Kidney glomerular epithelial cell (primary cell): ENCODE data around the gene KRTAP10-2.

ENCODE experiments used
- DNase-seq: peaks from one replicate; lab custom pipeline; 2025; lab: John Stamatoyannopoulos, UW

Gene KRTAP10-2

DNA sequence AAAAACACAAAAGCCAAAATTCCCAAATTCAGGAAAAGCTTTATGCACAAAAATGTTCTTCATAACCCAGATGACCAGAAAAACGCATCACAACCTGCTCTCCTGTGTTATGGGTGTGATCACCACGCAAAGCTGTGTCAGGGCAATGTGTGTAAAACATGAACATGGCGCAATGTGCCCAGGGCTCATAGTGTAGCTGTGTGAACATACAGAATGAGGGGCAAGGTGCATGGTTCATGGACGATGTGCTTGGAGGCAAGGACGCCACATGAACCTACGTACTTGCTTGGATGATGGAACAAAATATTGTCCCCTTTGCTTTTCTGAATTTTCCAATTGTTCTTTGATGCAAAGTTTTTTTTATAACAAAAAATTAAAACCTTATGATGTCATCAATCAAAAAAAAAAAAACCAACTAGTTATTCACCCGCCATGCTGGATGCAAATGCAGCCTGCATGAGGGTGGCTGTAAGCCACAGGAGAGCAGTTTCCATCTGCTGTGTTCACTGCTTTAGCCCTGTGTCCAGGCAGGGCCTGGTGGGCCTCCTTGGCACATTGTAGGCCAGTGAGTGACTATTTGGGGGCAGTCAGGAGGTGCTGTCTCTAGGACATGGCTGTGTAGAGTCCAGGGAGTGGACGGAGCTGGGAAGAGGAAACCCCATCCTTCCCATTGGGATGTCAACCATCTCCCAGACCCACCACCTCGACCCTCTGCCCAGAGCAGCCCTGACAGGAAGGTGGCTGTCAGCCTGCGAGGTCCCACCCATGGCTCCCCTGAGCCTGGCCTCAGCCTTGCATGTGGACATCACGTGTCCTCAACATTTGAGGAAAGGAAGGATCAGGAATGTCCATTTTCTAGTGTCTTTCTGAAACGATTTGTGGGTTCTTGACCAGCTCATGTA lies 25.0 kb downstream of the KRTAP10-2 start:
- no peak for DNase-seq

DNA sequence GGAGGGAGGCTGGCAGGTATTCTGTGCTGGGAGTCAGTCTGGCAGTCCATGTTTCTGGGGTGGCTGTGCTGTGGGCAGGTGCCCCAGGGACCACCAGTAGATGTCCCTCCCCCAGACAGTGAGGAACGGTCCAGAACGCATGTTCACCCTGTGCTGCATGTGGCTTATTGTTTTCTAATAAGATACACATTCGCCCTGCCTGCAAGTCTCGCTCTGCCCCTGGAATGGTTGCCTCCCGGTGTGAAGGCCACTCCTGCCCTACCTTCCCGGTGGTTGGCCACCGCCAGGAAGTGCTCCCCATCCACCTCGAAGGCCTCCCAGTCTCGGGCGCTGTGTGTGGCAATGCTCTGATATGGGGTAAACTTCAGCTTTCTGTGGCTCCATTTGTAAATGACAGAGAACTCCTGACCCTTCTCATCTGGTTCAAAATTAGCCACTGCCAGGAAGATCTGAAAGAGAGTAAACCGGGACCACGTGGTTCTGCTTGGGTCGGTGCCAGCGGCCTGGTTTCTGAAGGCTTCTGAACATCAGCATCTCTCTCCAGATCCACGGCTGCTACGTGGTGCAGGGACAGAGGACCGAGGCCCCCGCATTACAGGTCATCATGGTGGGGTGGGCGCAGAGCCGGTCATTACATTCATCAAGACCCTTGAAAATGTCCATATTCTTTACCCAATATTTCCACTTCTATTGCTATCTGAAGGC lies 25.8 kb downstream of the KRTAP10-2 start:
- DNase-seq = no peak

DNA sequence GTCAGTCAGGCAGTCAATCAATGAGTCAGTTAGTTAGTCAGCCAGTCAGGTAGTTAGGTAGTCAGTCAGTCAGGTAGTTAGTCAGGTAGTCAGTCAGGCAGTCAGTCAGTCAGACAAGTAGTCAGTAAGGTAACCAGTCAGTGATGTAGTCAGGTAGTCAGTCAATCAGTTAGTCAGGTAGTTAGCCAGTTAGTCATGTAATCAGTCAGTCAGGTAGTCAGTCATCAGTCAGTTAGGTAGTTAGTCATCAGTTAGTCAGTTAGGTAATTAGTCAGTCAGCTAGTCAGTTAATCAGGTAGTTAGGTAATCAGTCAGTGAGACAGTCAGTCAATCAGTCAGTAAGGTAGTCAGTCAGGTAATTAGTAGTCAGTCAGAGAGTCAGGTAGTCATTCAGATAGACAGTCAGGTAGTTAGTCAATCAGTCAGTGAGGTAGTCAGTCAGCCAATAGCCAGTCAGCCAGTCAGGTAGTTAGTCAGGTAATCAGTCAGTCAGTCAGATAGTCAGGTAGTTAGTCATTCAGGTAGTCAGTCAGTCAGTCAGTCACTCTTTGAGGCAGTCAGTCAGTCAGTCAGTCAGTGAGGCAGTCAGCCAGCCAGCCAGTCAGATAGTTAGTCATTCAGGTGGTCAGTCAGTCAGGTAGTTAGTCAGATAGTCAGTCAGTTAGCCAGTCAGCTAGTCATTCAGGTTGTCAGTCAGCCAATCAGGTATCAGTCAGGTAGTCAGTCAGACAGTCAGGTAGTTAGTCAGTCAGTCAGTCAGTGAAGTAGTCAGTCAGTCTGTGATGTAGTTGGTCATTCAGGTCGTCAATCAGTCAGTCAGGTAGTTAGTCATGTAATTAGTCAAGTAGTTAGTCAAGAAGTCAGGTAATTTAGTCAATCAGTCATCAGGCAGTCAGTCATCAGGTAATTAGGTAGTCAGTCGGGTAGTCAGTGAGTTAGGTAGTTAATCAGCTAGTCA lies 26.6 kb downstream of the KRTAP10-2 start:
- no peak for DNase-seq

DNA sequence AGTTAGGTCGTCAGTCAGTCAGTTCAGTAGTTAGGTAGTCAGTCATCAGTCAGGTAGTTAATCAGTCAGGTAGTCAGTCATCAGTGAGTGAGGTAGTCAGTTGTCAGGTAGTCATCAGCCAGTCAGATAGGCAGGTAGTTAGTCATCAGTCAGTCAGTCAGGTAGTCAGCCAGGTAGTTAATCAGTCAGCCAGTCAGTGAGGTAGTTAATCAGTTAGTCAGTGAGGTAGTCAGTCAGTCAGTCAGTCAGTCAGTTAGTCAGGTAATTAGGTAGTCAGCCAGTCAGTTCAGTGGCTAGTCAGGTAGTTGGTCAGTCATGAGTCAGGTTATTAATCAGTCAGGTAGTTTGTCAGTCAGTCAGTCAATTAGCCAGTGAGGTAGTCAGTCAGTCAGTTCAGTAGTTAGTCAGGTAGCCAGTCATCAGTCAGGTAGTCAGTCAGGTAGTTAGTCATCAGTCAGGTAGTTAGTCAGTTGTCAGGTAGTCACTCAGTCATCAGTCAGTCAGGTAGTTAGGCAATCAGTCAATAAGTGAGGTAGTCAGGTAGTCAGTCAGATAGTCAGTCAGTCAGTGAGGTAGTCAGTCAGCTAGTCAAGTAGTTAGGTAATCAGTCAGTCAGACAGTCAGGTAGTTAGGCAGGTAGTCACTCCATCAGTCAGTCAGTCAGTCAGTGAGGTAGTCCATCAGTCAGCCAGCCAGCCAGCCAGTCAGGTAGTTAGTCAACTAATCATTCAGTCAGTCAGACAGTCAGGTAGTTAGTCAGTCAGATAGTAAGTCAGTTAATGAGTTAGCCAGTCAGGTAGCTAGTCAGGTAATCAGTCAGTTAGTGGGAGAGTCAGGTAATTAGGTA lies 27.5 kb downstream of the KRTAP10-2 start:
- no peak for DNase-seq

DNA sequence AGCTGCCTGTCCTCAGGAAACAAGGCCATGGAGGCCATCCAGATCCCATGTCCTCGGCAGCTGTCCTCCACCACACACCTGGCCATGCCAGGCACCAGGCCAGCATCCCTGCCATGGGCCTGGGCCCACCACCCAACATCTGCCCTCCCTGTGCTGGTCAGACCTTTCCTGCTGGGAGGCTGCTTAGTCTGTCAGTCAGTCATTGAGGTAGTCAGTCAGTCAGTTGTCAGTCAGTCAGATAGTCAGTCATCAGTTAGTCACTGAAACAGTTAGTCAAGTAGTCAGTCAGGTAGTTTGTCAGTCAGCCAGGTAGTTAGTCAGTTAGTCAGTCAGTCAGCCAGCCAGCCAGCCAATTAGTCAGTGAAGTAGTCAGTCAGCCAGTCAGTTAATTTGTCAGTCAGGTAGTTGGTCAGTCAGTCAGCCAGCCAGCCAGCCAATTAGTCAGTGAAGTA lies 28.5 kb downstream of the KRTAP10-2 start:
- DNase-seq = no peak

DNA sequence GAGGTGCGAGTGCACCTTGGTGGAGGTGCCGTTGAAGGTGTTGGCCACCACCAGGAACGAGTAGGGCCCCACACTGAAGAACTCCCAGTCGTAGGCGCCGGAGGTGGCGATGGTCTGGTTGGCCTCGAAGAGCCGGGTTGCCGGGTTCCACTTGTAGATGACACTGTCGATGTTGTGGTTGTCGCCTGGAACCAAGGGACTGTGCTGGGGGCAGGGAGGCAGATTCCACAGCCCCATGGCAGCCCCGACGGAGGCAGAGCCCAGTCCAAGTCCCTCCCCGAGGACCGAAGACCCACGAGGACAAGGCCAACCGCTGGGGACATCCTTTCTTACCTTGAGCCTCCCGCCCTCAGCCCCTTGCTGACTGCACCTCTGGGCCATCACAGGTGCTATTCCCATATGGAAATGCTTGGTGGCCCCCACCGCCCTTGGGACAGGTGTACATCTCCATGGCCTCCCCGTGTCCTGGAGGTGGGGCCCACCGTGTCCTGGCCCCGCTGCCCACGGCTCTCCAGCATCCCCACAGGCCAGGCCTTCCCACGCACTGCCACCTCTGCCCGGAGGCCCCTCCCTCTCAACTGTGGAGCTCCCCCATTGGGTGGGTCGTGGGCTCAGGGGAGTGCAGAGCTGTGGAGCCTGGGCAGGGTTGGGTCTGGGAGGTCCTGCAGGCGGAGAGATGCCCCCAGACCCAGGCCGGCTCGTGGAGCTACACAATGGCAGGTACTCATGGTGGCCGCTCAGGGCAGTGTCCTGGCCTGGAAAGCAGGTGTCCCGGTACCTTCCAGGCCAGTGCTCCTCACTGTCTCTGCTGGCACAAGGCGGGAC lies 29.2 kb downstream of the KRTAP10-2 start:
- no peak for DNase-seq

DNA sequence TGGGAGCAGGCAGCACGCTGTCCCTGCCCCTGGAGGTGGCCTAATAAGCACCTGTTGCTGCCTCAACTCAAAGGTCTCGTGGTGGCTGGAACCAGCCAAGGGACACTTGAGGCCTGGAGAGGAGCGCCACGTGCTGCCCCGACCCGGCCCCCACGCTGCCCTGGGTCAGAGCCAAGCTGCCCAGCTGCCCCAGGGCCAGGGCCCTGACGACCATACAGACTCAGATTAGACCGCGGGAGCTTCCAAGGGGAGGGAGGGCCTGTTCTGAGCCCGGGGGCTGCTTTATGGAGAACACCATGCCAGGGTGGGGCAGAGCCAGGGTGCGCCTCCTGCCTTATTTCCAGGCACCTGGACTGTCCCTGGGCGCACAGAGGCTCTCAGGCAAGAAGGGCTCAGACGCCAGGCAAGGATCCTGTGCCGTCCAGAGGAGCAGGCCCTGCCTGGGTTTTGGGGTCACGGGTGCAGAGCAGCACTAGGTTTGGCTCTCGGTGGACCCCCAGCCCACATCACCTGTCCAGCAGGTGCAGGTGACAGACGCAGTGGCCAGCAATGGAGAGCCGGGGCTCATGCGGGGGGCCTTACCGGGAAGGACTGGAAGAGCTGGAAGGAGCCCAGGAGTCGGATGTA lies 29.9 kb downstream of the KRTAP10-2 start:
- no peak for DNase-seq

DNA sequence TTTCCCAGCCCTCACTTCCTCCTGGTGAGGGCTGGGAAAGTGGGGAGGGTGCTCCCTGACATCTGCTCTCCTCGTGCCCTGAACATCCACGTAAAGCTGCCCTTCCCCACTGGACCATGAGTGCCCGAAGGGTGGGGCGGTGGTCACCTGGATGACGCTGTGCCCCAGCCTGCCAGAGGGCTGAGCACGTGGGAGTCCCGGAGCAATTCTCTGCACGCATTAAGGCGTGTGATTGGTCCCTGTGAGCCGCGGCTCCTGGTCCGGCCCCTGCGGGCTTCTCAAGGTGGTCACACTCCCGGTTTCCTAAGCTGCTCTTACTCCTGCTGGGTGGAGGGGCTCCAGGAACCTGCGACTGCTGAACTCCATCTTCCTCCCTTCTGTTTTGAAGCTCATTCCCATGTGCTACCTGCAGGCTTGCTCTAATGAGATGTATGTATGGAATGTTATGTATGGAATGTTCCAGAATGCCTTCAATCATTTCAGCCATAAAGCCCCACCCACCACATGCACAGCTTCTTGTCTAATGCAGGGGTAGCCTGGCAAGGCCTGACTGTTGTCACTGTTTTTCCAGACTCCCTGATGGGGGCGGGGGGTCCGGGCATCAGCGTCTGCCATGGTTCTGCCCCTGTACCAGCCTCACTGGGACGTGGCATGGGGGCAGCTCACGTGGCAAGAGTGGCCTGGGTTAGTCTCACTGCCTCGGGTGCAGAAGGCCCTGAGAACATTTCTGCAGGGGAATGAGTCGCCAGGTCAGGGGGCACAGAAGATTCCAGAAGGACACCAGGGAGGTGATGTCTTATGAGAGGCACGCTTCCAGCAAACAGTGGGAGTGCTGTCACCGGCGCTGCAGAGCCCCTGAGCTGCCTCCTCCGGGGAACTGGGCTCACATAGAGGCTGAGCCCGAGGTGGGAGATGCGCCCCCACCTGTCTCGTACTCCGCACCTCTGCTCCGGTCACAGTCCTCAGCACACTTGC lies 30.7 kb downstream of the KRTAP10-2 start:
- no peak for DNase-seq

DNA sequence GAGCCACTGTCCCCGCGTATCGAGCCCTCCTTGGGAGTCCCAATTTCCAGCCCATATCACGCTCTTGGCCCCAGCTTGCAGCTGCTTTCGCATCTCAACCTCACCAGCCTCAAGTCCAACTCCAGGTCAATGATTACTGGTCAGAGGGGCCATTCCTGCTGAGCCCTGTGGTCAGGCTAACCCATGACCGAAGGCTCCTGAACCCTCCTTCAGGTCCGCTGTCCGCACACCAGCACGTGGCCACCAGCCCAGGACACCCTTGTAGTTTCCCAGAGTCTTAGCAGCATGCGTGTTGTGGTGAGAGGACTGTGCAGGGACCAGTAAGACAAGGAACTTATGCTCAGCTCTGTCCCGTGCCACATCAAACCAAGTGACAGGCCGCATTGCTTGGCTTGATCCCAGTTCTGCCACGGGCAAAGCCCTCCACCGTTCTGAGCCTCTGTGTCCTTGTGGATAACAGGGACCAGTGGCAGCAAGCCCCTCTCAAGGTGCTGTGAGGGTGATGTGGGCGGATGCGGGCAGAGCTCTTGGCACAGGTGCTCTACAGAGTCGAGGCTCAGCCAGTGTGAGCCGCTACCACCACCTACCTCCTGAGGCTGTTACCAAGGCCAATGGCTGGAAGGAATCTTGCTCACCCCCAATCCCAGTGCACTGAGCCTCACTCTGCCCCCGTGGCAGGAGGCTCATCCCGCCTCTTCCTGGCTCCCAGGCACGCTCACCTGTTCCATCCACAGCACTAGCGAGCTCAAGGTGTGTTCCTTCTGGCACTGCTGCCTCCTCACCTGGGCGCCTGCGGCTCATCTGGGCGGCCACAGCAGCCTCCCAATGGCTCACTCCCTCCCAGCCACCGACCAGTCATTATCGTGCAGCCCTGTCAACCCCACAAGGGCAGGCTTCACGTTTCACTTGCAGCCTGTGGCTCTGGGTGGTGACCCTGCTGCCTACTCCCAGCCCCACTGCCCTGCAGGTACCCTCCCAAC lies 31.7 kb downstream of the KRTAP10-2 start:
- no peak for DNase-seq

DNA sequence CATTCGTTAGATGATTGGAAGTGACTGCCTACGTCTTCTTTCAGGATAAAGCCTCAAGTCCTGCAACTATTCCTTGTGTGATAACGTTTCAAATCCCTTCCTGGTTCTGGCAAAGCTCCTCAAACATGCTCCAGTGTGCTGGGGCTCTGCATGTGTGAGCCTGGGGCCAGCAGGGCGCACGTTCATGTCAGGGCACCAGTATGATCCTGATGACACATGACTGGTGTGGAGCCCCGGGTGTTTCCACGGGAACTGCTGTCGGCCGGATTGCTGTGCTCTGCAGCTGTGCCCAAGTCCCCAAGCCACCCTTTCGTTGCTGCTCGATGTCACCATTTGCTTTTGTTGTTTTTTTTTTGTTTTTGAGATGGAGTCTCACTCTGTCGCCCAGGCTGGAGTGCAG lies 32.6 kb downstream of the KRTAP10-2 start:
- DNase-seq = no peak

DNA sequence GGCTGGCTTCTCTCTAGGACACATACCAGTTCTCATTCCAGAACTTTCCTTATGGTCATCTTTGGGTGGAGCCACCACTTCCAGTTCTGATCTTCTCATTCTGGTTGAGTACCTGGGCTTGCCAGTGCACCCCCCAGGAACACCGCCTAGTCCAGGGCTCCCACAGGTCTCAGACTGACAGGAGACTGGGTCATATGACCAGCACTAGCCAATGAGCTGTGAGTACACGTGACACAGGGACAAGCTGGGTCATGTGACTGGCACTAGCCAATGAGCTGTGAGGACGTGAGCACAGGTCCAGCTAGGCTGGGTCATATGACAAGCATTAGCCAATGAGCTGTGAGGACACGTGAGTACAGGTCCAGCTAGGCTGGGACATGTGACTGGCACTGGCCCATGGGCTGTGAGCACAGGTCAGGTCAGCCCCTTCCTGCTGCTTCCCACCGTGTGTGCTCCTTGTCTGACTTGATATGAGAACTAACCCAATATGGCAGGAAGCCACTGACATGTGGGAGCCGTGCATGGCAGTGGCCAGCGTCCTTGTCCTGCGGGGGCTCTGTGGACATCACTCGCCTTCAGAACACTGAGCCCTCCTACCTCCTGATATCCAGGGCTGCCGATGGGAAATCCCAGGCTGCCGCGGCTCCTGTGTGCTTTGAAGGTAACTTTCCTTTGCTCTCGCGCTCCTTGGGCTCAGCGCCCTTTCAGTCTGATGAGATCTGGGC lies 34.0 kb downstream of the KRTAP10-2 start:
- no peak for DNase-seq

DNA sequence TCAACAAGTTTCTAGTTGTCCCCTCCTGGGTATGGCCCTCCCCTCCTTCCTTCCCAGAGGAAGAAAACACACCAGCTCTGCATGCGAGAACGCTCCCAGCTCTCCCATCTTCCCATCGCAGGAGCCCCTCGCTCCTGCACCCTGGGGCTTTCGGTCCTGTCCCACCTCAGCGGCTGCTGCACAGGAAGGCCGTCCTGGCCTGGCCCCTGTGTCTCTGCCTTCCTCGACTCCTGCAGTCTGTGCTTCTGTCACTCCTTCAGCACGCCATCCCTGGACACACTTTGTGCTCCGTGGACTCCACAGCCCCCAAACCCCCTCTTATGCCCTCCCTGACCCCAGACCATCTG lies 34.5 kb downstream of the KRTAP10-2 start:
- no peak for DNase-seq

DNA sequence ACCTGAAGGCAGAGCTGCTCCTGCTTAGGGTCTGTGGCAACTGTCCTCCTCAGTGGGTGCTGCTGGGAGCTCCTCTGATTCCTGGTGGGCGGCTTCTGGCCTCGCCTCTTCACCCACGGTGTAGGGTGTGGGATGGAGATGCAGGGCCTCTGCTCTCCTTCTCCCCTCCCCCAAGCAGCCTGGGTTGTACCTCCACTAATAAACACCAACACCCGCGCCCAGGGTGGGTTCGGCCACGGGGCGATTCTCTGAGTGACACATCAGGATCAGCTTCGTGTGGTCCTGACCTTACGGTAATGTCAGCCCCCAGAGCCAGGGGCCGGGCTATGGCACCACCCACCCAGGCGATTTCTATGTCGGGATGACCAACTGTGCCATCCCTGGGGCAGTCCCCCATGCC lies 35.0 kb downstream of the KRTAP10-2 start:
- DNase-seq = no peak

DNA sequence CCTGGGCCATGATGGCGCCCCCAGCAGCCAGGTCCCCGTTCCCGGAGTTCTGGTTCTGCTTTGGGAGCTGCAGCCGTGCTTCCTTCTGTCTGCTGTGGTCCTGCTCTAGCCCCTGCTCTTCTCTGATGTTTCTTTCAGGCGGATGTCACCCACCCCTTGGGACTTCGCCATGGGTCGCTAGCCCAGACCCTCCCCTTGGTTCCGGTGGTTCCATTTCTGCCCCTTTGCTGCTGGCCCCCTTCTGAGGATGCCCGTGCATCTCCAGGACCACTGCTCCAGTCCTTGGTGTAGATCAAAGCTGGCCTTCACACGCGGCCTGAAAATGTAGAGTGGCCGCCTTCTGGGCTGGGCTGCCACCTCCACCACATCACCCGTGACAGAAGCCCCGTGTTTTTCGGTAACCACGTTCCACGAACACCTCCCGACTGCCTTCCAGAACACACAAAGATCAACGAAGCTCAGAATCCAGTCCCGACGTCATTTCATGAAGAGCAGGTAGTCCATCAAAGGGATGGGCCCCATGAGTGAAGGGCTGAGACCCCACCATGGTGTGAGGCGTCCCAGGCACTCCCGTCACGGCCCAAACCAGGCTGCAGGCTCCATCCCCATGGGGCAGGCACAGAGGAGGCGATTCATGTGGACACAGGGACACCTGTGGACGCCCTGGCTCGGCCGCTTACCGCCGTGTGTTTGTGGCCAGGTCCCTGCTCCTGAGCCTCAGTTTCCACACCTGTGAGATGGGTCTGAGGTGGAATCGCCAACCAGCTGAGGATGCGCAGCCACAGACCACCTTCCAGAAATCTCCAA lies 35.7 kb downstream of the KRTAP10-2 start:
- no peak for DNase-seq

DNA sequence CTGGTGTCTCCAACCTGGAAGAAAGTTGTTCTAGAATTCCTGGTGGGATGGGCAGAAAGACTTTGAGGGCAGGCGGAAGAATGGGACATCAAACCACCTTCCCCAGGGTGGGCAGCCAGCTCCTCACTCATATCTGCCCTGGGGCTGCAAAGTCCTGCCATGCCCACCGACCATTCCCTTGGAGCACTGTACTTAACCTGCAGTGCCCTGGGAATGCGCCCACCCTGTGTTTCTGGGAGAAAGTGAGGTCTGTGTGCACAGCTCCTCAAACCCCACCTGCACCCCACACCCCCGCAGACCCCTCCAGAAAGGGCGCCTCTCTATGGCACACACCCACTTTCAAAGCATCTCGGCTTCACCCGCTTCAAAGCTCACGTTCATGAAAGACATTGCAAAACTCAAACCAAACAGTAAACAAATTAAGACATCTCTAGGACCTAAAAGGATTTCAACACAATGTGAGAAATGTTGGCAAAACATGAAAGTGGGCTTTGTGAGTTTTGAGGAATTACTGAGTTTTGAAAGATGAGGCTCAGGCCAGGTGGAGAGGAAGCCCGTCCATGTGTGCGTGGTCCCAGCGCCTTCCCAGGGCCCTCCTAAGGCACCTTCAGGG lies 36.5 kb downstream of the KRTAP10-2 start:
- DNase-seq = no peak

DNA sequence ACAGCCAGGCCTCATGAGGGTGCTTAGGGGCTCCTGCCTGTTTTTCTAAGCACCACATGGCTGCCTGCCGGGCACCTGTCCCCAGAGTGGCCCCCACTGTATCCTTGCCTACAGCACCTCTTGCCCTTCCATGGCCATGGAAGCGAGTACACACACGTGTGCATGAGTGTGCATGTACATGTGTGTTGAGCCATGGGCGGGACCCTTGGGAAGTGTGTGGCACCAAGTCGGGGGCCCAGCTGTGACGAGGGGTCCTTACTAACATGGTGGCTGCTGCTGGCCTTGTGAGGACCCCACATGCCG lies 37.1 kb downstream of the KRTAP10-2 start:
- no peak for DNase-seq
